GM21515 (cell line): ENCODE data around the gene PPARGC1A.

Source experiments
- ATAC-seq: cut with Tn5 transposase; IDR thresholded peaks from one replicate; pipeline ENCODE4 v1.9.1; 2021; ENCODE audit not compliant: unreplicated experiment

Gene PPARGC1A, protein sequence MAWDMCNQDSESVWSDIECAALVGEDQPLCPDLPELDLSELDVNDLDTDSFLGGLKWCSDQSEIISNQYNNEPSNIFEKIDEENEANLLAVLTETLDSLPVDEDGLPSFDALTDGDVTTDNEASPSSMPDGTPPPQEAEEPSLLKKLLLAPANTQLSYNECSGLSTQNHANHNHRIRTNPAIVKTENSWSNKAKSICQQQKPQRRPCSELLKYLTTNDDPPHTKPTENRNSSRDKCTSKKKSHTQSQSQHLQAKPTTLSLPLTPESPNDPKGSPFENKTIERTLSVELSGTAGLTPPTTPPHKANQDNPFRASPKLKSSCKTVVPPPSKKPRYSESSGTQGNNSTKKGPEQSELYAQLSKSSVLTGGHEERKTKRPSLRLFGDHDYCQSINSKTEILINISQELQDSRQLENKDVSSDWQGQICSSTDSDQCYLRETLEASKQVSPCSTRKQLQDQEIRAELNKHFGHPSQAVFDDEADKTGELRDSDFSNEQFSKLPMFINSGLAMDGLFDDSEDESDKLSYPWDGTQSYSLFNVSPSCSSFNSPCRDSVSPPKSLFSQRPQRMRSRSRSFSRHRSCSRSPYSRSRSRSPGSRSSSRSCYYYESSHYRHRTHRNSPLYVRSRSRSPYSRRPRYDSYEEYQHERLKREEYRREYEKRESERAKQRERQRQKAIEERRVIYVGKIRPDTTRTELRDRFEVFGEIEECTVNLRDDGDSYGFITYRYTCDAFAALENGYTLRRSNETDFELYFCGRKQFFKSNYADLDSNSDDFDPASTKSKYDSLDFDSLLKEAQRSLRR

DNA sequence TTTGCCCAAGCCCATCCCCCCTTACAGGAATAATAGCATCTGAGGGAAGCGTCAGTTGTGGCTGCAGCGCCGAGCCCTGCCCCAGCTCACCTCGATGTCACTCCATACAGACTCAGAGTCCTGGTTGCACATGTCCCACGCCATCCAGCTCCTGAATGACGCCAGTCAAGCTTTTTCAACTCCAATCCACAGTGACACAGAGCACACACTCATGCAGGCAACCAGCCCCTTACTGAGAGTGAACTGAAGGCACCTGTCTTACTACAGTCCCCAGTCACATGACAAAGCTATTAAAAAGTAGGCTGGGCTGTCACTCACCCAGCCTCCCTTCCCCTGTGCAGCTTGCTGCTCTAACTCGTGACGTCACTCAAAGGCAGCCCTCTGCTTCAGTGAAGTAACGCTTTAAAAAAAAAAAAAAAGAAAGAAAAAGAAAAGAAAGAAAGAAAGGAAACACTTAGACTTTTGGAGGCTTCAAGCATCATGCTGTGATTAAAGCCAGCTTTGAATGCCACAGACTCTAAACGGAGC, at the start of gene PPARGC1A:
TSS of gene PPARGC1A (minus strand) at position 234 of the 528 bp plus-strand sequence. CDS start at position 144, 90 bp downstream.
- ATAC-seq: no peak

GRCh38 chr4:23938796-23939195, 48.9 kb upstream of the PPARGC1A start:
- no peak for ATAC-seq

DNA sequence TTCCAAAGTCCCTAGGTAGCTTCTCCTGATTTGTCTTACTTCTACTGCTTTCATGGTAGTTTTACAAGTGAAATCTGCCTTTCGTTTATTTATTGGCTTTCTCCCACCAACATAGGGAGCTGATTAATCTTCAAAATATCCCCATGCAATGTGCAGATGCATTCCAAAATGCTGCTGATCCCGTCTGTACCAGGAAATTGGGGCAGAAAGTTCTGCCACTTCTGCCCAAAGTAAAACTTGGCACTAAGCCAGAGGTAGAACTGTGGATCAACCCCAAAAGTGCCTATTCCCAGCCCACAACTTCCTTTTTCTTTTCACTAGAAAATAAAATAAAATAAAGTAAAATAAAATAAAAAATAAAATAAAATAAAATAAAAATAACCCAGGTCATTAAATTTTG, 47.3 kb upstream of the PPARGC1A start:
- ATAC-seq: no peak

DNA sequence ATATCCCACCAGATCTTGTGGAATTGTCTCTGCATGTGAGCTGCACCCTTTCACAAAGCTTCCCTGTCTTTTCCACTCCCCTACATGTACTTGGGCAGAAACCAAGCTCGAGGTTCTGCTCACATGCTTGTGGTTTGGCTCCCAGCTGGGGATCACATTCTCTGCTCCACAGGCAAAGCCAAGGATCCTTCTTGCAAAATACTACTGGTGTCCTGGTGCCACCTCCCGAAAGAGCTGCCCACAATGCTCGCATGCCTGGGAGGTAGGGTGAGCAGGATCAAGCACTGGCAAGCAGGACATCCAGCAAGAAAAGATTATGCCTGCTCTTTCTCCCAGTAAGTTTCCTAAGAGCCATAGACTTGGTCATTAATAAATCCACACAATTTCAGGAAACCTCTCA, 45.1 kb upstream of the PPARGC1A start:
- ATAC-seq: no peak

- no peak for ATAC-seq
Measured at GRCh38 chr4:23934223-23934622, 44.4 kb upstream of the PPARGC1A start.

- no peak for ATAC-seq
Measured at GRCh38 chr4:23932901-23933308, 43.1 kb upstream of the PPARGC1A start.

GRCh38 chr4:23932186-23932585, 42.3 kb upstream of the PPARGC1A start:
- no peak for ATAC-seq

GRCh38 chr4:23931489-23931830, 41.6 kb upstream of the PPARGC1A start:
- ATAC-seq: no peak

- ATAC-seq: no peak
Measured at GRCh38 chr4:23930750-23931488, 41.1 kb upstream of the PPARGC1A start.

DNA sequence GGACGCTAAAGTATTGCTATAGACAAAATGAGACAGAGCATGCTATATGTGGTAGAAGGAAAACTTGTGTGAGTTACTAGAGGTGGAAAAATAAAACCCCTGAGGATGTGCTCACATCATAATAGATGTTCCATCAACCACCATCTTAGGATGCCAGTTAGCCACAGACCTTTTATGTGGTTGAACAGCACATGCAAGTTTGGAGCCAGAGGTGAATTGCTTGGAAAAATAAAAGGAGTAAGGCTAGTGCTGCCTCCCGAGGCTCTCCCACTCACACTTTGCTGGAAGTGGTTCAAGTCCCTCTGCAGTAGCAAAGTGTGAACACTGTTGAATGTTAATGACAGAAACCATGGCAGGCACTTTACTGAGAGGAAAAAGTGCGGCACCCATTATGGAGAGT, 39.4 kb upstream of the PPARGC1A start:
- no peak for ATAC-seq

GRCh38 chr4:23924556-23924955, 34.7 kb upstream of the PPARGC1A start:
- ATAC-seq: no peak

DNA sequence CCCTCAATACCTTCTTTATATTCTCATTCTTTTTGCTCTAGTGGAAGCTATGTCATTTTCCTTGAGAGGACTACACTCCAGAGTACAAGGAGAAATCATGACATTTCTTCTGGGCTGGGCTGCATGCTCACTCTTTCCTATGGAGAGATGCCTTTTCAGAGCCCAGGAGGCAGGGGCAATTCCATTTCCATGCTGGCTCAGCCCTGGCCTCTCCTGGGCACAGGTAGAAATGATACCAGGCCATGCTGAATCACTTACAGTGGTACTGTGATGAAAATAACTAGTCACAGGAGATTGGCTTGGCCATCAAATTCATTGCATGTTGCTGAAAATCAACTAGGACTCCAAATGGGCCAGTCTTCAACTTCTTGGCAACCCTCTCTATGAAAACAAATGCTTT, 34.0 kb upstream of the PPARGC1A start:
- ATAC-seq: no peak

DNA sequence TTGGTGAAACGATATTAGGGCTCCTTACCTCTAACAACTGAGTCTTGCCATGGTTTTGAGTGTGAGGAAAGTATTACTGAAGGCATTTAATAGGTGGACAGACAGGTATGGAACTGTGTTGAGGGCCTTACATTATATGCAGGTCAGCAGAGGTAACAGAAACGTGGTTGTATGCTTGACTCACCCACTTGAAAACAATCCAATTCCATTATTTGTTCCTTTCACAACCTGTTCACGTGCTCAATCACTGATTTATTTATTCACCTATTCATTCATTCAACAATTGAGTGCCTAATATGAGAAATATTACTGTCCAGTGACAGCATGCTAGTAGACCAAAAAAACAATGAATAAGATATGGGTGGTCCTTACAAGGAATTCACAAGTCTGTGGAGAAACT, 33.3 kb upstream of the PPARGC1A start:
- ATAC-seq: no peak

DNA sequence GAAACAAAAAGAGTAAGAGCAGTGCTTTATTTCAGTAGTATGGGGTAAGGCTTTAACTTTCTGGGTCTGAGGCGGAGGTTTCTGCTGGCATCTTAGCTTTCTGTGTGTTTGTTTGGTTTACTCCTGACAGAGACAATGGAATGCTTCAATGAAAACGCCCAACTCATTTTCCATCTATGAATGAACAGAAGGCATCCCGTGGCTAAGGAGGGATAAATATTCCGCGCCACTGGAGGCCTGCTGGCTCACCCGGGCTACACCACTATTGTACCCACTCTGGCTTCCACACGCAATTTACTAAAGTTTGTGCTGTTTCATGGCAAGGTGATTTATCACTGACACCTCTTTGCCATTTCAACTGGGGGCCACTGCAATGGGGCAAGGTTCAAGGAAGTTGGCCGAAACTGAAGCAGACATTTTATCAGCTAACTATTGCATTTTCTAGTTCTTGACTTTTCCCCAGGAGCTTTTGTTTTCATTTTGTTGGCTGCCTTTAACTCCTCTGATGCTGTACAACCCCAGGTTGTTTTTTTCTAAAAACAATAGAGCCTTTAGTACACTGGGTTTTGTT, 32.8 kb upstream of the PPARGC1A start:
- no peak for ATAC-seq

DNA sequence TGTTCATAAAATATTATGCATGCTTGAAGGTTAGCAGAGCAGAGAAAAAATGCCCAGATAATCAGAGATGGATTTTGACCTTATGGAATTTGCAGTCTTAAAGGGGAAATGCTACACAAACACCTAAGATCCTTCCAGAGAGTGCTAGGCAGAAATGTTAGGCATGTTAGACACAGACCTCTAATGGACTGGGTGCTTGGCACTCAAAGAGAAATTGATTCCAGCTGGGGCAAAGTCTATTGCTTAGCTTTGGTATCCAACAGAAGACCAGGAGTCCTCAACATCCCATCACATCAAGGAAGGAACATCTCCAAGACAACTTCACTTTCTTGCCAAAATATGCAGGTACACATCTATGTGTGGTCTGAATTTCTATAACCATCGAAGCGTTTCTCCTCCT, 32.2 kb upstream of the PPARGC1A start:
- ATAC-seq: no peak

DNA sequence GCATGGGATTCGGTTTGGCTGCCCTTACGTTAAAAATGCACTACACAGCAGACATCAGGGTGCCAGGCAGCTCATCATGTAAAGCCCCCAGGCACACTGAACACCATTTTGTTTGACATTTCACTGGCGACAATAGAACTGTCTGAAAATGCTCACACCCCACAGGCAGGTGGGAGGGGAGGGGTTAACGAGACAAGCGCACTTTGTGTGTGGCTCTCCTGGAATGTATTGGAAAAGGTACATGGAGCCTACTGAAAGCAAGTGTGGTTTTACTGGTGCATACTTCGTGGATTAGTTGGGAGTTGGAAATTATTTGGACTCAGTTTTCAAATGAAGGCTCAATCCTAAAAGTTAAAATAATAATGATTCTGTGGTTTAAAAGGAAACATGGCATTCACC, 31.6 kb upstream of the PPARGC1A start:
- no peak for ATAC-seq

GRCh38 chr4:23920716-23921446, 31.0 kb upstream of the PPARGC1A start:
- ATAC-seq: no peak

GRCh38 chr4:23920296-23920695, 30.4 kb upstream of the PPARGC1A start:
- ATAC-seq: no peak

- no peak for ATAC-seq
Measured at GRCh38 chr4:23916282-23916681, 26.4 kb upstream of the PPARGC1A start.

GRCh38 chr4:23915459-23916132, 25.7 kb upstream of the PPARGC1A start:
- ATAC-seq: no peak
